Neural cell (in vitro differentiated cells): Measurements from ENCODE around the gene COL18A1. TPM values are rescaled to one million over a fixed set of nuclear protein-coding genes. Genes with fewer than 3 reads are reported as not detected.

Experiments
- H2AFZ ChIP-seq: fragments of 200-600, 300-800 bp; sonication (generic), shearing (Covaris generic); 2 replicates; pipeline ENCODE4 v1.6.0; 2014; ENCODE audit warnings: low read depth, mild to moderate bottlenecking, antibody characterized with exemption, low read length, moderate library complexity
- H3F3A ChIP-seq: fragments of 200-600 bp; shearing (Covaris generic); 2 replicates; pipeline ENCODE4 v1.6.1; 2016; ENCODE audit warnings: mild to moderate bottlenecking, moderate library complexity, mixed read lengths, antibody characterized with exemption, low read length; ENCODE audit not compliant: insufficient read depth, poor library complexity, severe bottlenecking
- H3K27ac ChIP-seq: fragments of 200-600, 300-800 bp; sonication (generic), shearing (Covaris generic); 2 replicates; pipeline ENCODE4 v1.5.1; 2014; ENCODE audit warnings: mild to moderate bottlenecking, low read length, moderate library complexity
- H3K27me3 ChIP-seq: fragments of 300-800, 200-600 bp; sonication (generic), shearing (Covaris generic); 2 replicates; pipeline ENCODE4 v1.6.0; 2014; ENCODE audit warnings: mild to moderate bottlenecking, low read depth, low read length, moderate library complexity; ENCODE audit not compliant: insufficient read depth
- H3K36me3 ChIP-seq: fragments of 300-800, 200-600 bp; sonication (generic), shearing (Covaris generic); 2 replicates; pipeline ENCODE4 v1.5.1; 2014; ENCODE audit warnings: mild to moderate bottlenecking, antibody characterized with exemption, low read length, moderate library complexity; ENCODE audit not compliant: insufficient read depth
- H3K4me2 ChIP-seq: fragments of 300-800, 200-600 bp; sonication (generic), shearing (Covaris generic); 2 replicates; pipeline ENCODE4 v1.6.0; 2014; ENCODE audit warnings: mild to moderate bottlenecking, low read length
- H3K4me3 ChIP-seq: fragments of 300-800, 200-600 bp; sonication (generic), shearing (Covaris generic); 2 replicates; pipeline ENCODE4 v1.5.1; 2014; ENCODE audit warnings: mild to moderate bottlenecking, low read length, moderate library complexity
- H3K79me2 ChIP-seq: fragments of 200-600 bp; shearing (Covaris generic); replicated peaks from 2 replicates; pipeline ENCODE4 v1.6.0; 2014; ENCODE audit warnings: mild to moderate bottlenecking, low read length, moderate library complexity; ENCODE audit not compliant: insufficient read depth
- H3K9ac ChIP-seq: fragments of 300-800, 200-600 bp; sonication (generic), shearing (Covaris generic); 2 replicates; pipeline ENCODE4 v1.6.1; 2016; ENCODE audit warnings: mild to moderate bottlenecking, low read length, mixed read lengths
- H3K9me2 ChIP-seq: fragments of 200-600 bp; shearing (Covaris generic); 2 replicates; pipeline ENCODE4 v1.6.1; 2016; ENCODE audit warnings: mild to moderate bottlenecking, low read length, mixed read lengths; ENCODE audit not compliant: insufficient read depth
- H3K9me3 ChIP-seq: fragments of 200-600, 300-800 bp; sonication (generic), shearing (Covaris generic); 2 replicates; pipeline ENCODE4 v1.6.1; 2016; ENCODE audit warnings: mild to moderate bottlenecking, mixed run types, low read length, moderate library complexity, mixed read lengths
- H4K20me1 ChIP-seq: fragments of 200-600 bp; shearing (Covaris generic); 2 replicates; pipeline ENCODE4 v1.6.1; 2016; ENCODE audit warnings: mild to moderate bottlenecking, mixed run types; ENCODE audit not compliant: insufficient read depth
- CTCF ChIP-seq: fragments of 450-650 bp; IDR thresholded peaks from 2 replicates; pipeline ENCODE4 v1.5.1; 2014; ENCODE audit warnings: antibody characterized with exemption, mild to moderate bottlenecking, moderate library complexity; ENCODE audit not compliant: poor library complexity, severe bottlenecking
- EP300 ChIP-seq: fragments of 450-650 bp; conservative IDR thresholded peaks from 2 replicates; pipeline ENCODE4 v1.6.1; 2014; ENCODE audit warnings: antibody characterized with exemption, mild to moderate bottlenecking, moderate library complexity; ENCODE audit not compliant: poor library complexity, severe bottlenecking
- EZH2 ChIP-seq: fragments of 200-600, 300-800 bp; shearing (Covaris generic), sonication (generic); IDR thresholded peaks from 2 replicates; pipeline ENCODE4 v1.6.1; 2014; ENCODE audit warnings: antibody characterized with exemption, low read length, borderline replicate concordance, mild to moderate bottlenecking; ENCODE audit not compliant: insufficient read depth, poor library complexity, severe bottlenecking
- MXI1 ChIP-seq: fragments of 450-650 bp; conservative IDR thresholded peaks from 2 replicates; pipeline ENCODE4 v1.6.1; 2014; ENCODE audit warnings: antibody characterized with exemption, mild to moderate bottlenecking; ENCODE audit not compliant: poor library complexity, severe bottlenecking
- POLR2AphosphoS5 ChIP-seq: IDR thresholded peaks from 2 replicates; pipeline ENCODE4 v1.6.1; 2012
- RAD21 ChIP-seq: fragments of 450-650 bp; conservative IDR thresholded peaks from 2 replicates; pipeline ENCODE4 v1.6.1; 2014; ENCODE audit warnings: antibody characterized with exemption, mild to moderate bottlenecking, moderate library complexity
- REST ChIP-seq: IDR thresholded peaks from 2 replicates; pipeline ENCODE4 v1.6.1; 2012; ENCODE audit warnings: borderline replicate concordance
- SMC3 ChIP-seq: fragments of 450-650 bp; conservative IDR thresholded peaks from 2 replicates; pipeline ENCODE4 v1.6.1; 2014; ENCODE audit warnings: antibody characterized with exemption, mild to moderate bottlenecking, moderate library complexity; ENCODE audit not compliant: poor library complexity
- TAF1 ChIP-seq: IDR thresholded peaks from 2 replicates; pipeline ENCODE4 v1.6.1; 2012; ENCODE audit warnings: low read depth
- polyA plus RNA-seq: library from polyadenylated mRNA; depleted of rRNA; stranded (reverse); fragments of >200 nt; gene quantifications from 2 replicates; pipeline ENCODE4 v1.2.3, GENCODE V29; 2014

COL18A1 gene
- polyA plus RNA-seq, 1 donor from 2014 or later: 2.5 TPM

- H3K36me3 ChIP-seq: no peaks in the 10 kb centered on the region
- no peaks in the 10 kb centered on the region for H3K9me2 ChIP-seq
- H3K9me3 ChIP-seq: no peaks in the 10 kb centered on the region
- H3K27me3 ChIP-seq: no peaks in the 10 kb centered on the region
- TF ChIP-seq REST (no peak), CTCF (no peak), EZH2 (no peak), SMC3 (no peak), RAD21 (no peak), MXI1 (no peak), TAF1 (no peak), POLR2AphosphoS5 (no peak), EP300 (no peak)
- no peak overlapping the region for H3K4me3 ChIP-seq
- no peaks in the 10 kb centered on the region for H4K20me1 ChIP-seq
- H3F3A ChIP-seq: no peaks in the 10 kb centered on the region
- H2AFZ ChIP-seq: no peak overlapping the region
- H3K27ac ChIP-seq: no peak overlapping the region
- no peak overlapping the region for H3K4me2 ChIP-seq
- no peak overlapping the region for H3K9ac ChIP-seq
- no peaks in the 10 kb centered on the region for H3K79me2 ChIP-seq
Measured at GRCh38 chr21:45423968-45424853, 19.2 kb downstream of the COL18A1 start.

- H3K36me3 ChIP-seq: no peaks in the 10 kb centered on the region
- no peaks in the 10 kb centered on the region for H4K20me1 ChIP-seq
- no peak for TF ChIP-seq POLR2AphosphoS5
- TF ChIP-seq CTCF: no peak
- TF ChIP-seq EP300: no peak
- H3K9me2 ChIP-seq: no peaks in the 10 kb centered on the region
- no peaks in the 10 kb centered on the region for H3F3A ChIP-seq
- H3K9ac ChIP-seq: no peak overlapping the region
- H3K27ac ChIP-seq: no peak overlapping the region
- no peak overlapping the region for H2AFZ ChIP-seq
- H3K79me2 ChIP-seq: no peaks in the 10 kb centered on the region
- no peaks in the 10 kb centered on the region for H3K9me3 ChIP-seq
- H3K4me3 ChIP-seq: no peak overlapping the region
- H3K4me2 ChIP-seq: no peak overlapping the region
- H3K27me3 ChIP-seq: no peaks in the 10 kb centered on the region
Measured at GRCh38 chr21:45424854-45425795, 20.2 kb downstream of the COL18A1 start.
